K562 (cell line): ENCODE measurements around the gene INPP4B. TPM values are rescaled to one million over a fixed set of nuclear protein-coding genes. Genes with fewer than 3 reads are reported as not detected.

ENCODE experiments used
- ATAC-seq: fragments of 200-7000 bp; cut with Tn5 transposase; 3 replicates; pipeline ENCODE4 v1.9.1; 2020; ENCODE audit warnings: moderate library complexity
- BruUV-seq: library from RNA; stranded (reverse); fragments of 400-500 nt; replicated peaks from 2 replicates; lab custom pipeline; 2021; lab: Mats Ljungman, UMichigan
- CTCF ChIA-PET: fragments of 300-600 bp; formaldehyde crosslinking; extraction: SDS; loops from one replicate; lab custom pipeline; 2021; ENCODE audit warnings: low intra/inter-chr PET ratio; lab: Yijun Ruan, JAX
- POLR2A ChIA-PET: fragments of 300-600, 350-650 bp; sonication (Branson Sonifier 250); formaldehyde crosslinking; extraction: SDS; loops from one replicate; lab custom pipeline; 2021; ENCODE audit warnings: antibody characterized with exemption, inconsistent platforms; lab: Yijun Ruan, JAX
- DNase-seq, 4 experiments: peaks; one replicate each; pipeline versions ENCODE4 v3.0.0 to v3.0.0-alpha.2; 2011 to 2018; ENCODE audit warnings: low spot score in 3 of 4, mixed read lengths in 3 of 4; ENCODE audit errors: extremely low read depth in 1 of 4
- FAIRE-seq: peaks from 2 replicates; lab custom pipeline; 2011; peaks lifted over from hg19 to GRCh38; lab: Jason Lieb, UNC
- H2AFZ ChIP-seq: 2 replicates; pipeline ENCODE4 v1.6.0; 2011; ENCODE audit warnings: low read depth, low read length, control low read depth, inconsistent platforms
- H3K27ac ChIP-seq: fragments of 200-600 bp; 3 replicates; pipeline ENCODE4 v1.8.0; 2011; ENCODE audit warnings: low read depth, mild to moderate bottlenecking, control low read depth, inconsistent platforms, low read length, moderate library complexity, mixed read lengths; ENCODE audit errors: extremely low read depth
- H3K27me3 ChIP-seq, 2 experiments: fragments of 300-600 bp in 1 of 2; 2 replicates in 1 of 2; 3 replicates in 1 of 2; pipeline versions ENCODE4 v1.6.0 to v1.8.0; 2011; ENCODE audit warnings: inconsistent platforms in 2 of 2, low read length in 2 of 2, mild to moderate bottlenecking in 1 of 2, mixed read lengths in 1 of 2, moderate library complexity in 1 of 2; ENCODE audit not compliant: control insufficient read depth in 2 of 2, insufficient read depth in 2 of 2
- H3K36me3 ChIP-seq: fragments of 300-600 bp; 3 replicates; pipeline ENCODE4 v1.8.0; 2011; ENCODE audit warnings: mild to moderate bottlenecking, low read length, inconsistent platforms; ENCODE audit not compliant: control insufficient read depth, insufficient read depth
- H3K4me1 ChIP-seq, 2 experiments: fragments of 200-600 bp in 1 of 2; replicated peaks in 1 of 2; 2 replicates in 1 of 2; 3 replicates in 1 of 2; pipeline versions ENCODE4 v1.5.1 to v1.8.0; 2011; ENCODE audit warnings: inconsistent platforms in 2 of 2, low read length in 2 of 2, mild to moderate bottlenecking in 1 of 2, mixed read lengths in 1 of 2, moderate library complexity in 1 of 2; ENCODE audit not compliant: control insufficient read depth in 2 of 2, insufficient read depth in 2 of 2
- H3K4me2 ChIP-seq: 2 replicates; pipeline ENCODE4 v1.6.1; 2011; ENCODE audit warnings: low read length, control low read depth, inconsistent platforms, mixed read lengths; ENCODE audit not compliant: insufficient read depth
- H3K4me3 ChIP-seq: fragments of 200-600 bp; sonication (generic), shearing (Covaris generic); 2 replicates; pipeline ENCODE4 v1.5.1; 2016; ENCODE audit warnings: control low read depth, inconsistent platforms
- H3K79me2 ChIP-seq: fragments of 200-600 bp; 3 replicates; pipeline ENCODE4 v1.8.0; 2011; ENCODE audit warnings: low read length, inconsistent platforms; ENCODE audit not compliant: control insufficient read depth, insufficient read depth
- H3K9ac ChIP-seq, 2 experiments: 2 replicates each; pipeline versions ENCODE4 v1.6.0 to v1.6.1; 2011; ENCODE audit warnings: low read depth in 2 of 2, low read length in 2 of 2, control low read depth in 1 of 2, inconsistent platforms in 1 of 2, mild to moderate bottlenecking in 1 of 2, mixed read lengths in 1 of 2; ENCODE audit not compliant: insufficient read depth in 1 of 2
- H3K9me1 ChIP-seq: one replicate; pipeline ENCODE4 v1.6.0; 2011; ENCODE audit warnings: inconsistent platforms, mild to moderate bottlenecking, low read length, moderate library complexity; ENCODE audit not compliant: control insufficient read depth, insufficient read depth
- H3K9me3 ChIP-seq: replicated peaks from 2 replicates; pipeline ENCODE4 v1.5.1; 2011; ENCODE audit warnings: low read depth, low read length, inconsistent platforms; ENCODE audit not compliant: control insufficient read depth, insufficient read depth
- H4K20me1 ChIP-seq: replicated peaks from 2 replicates; pipeline ENCODE4 v1.6.1; 2011; ENCODE audit warnings: low read length, inconsistent platforms, mixed read lengths; ENCODE audit not compliant: control insufficient read depth, insufficient read depth
- BCOR ChIP-seq: fragments of 450-650 bp; IDR thresholded peaks from 2 replicates; pipeline ENCODE4 v1.6.1; 2016
- CBX1 ChIP-seq: sonication (generic); IDR thresholded peaks from 2 replicates; pipeline ENCODE4 v1.6.1; 2016; ENCODE audit warnings: antibody characterized with exemption, low read depth, mild to moderate bottlenecking
- HDAC3 ChIP-seq: fragments of 450-650 bp; IDR thresholded peaks from 2 replicates; pipeline ENCODE4 v1.6.1; 2018; ENCODE audit warnings: borderline replicate concordance, mild to moderate bottlenecking, moderate library complexity; ENCODE audit not compliant: partially characterized antibody
- POLR2G ChIP-seq: fragments of 200-400 bp; formaldehyde crosslinking; IDR thresholded peaks from 2 replicates; pipeline ENCODE4 v1.6.1; 2017; ENCODE audit warnings: low read depth, mild to moderate bottlenecking, antibody characterized with exemption, low read length, moderate library complexity
- SP1 ChIP-seq: sonication (generic); formaldehyde crosslinking; IDR thresholded peaks from 2 replicates; pipeline ENCODE4 v1.8.1; 2022; ENCODE audit warnings: mild to moderate bottlenecking, missing genetic modification reagents
- XRCC5 ChIP-seq: fragments of 200-400 bp; formaldehyde crosslinking; IDR thresholded peaks from 2 replicates; pipeline ENCODE4 v1.6.1; 2017; ENCODE audit warnings: low read depth, mild to moderate bottlenecking, low read length
- ZNF143 ChIP-seq: sonication (generic); formaldehyde crosslinking; IDR thresholded peaks from 2 replicates; pipeline ENCODE4 v1.9.0; 2022; ENCODE audit warnings: mild to moderate bottlenecking, missing genetic modification reagents
- ZNF436 ChIP-seq: fragments of 250-450, 450-650 bp; sonication (Bioruptor Pico); formaldehyde crosslinking; IDR thresholded peaks from 2 replicates; pipeline ENCODE4 v1.7.0; 2020; ENCODE audit warnings: mild to moderate bottlenecking
- WGBS: fragments of 100-300 bp; shearing (Covaris generic); methylation state at CpG from one replicate; pipeline ENCODE4 v1.1.6; 2016; ENCODE audit warnings: low coverage, mixed read lengths; ENCODE audit not compliant: insufficient coverage; ENCODE audit errors: missing lambda C conversion rate; 5-methylcytosine and 5-hydroxymethylcytosine counted together
- in situ Hi-C: fragments of 300-500 bp; cut with MboI; formaldehyde crosslinking; loops from 4 replicates; pipeline ENCODE4 v1.15.0; 2018; ENCODE audit warnings: inconsistent platforms, mixed read lengths
- intact Hi-C: fragments of 100-400 bp; cut with micrococcal nuclease; formaldehyde crosslinking; loops from 2 replicates; pipeline ENCODE4 v1.14.2; 2022
- polyA plus RNA-seq, 8 experiments: library from polyadenylated mRNA; depleted of rRNA in 4 of 8; stranded (reverse) in 5 of 8; unstranded in 3 of 8; fragments of >200 nt; fragmentation: Nextera tagmentation in 2 of 8; fragmentation: Illumina TruSeq in 1 of 8; extraction: Ambion mirVana in 2 of 8; extraction: Trizol in 1 of 8; gene quantifications; 2 replicates each; pipeline versions ENCODE4 v1.2.1 to v1.2.3, GENCODE V29; 2011 to 2014; ENCODE audit warnings: inconsistent platforms in 1 of 8, missing spikeins in 1 of 8
- total RNA-seq, 7 experiments: library from RNA; depleted of rRNA in 6 of 7; stranded (reverse); fragments of >200 nt in 6 of 7; fragmentation: Illumina TruSeq in 2 of 7; extraction: Trizol in 2 of 7; gene quantifications; 2 replicates each; pipeline versions ENCODE4 v1.2.1 to v1.2.3, GENCODE V29; 2011 to 2021; ENCODE audit warnings: low replicate concordance in 1 of 7
- TF ChIP-seq, protein P1 (sequence below): conservative IDR thresholded peaks from 2 replicates; pipeline ENCODE4 v1.6.1; 2011; ENCODE audit warnings: low read depth, mild to moderate bottlenecking, low read length; ENCODE audit not compliant: control insufficient read depth
- TF ChIP-seq, protein P2 (sequence below), 2 experiments: fragments of 250-450 bp in 1 of 2; fragments of 450-650 bp in 1 of 2; sonication (Bioruptor Pico) in 1 of 2; IDR thresholded peaks; 2 replicates each; pipeline versions ENCODE4 v1.6.1 to v1.8.0; 2016 to 2021; ENCODE audit warnings: mild to moderate bottlenecking in 2 of 2, moderate library complexity in 2 of 2, missing compliant biosample characterization in 1 of 2, missing genetic modification characterization in 1 of 2

Gene INPP4B
- total and polyA plus RNA-seq, 9 of the 15 experiments (the other 6 are each of a cell fraction or from before 2014, with no cell fraction given): 0.04 to 0.11 TPM; not detected in 7

DNA sequence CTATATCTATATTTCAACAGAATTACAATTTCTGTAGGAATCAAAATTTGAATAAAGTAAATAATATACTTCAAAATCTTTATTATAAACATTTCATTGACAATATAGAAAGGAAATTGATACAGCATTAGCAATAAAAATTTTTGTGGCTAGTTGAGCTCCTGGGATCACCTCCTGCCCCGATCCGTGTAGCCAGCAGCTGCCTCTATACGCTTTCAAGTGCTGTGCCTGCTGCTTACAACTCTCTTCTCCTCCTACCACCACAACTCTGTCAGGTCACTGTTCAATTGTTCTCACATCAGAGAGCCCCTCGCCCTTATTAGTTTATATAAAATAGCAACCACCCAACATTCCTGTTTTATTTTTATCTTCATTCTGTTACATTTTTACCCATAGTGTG, 27.6 kb downstream of the INPP4B start:
- ATAC-seq: no peak
- ChIA-PET CTCF (no interaction called here), POLR2A (no interaction called here)
- Histone ChIP-seq H3K79me2 (no peaks in the 10 kb centered on the region), H3K9me1 (no peaks in the 10 kb centered on the region), H3K9me3 (no peaks in the 10 kb centered on the region), H3K4me3 (no peak overlapping the region), H3K4me2 (no peak overlapping the region), H2AFZ (no peak overlapping the region), H3K4me1 (no peaks in the 10 kb centered on the region), H3K27ac (no peak overlapping the region), H3K36me3 (no peaks in the 10 kb centered on the region), H3K27me3 (no peaks in the 10 kb centered on the region), H3K9ac (no peak overlapping the region), H4K20me1 (no peaks in the 10 kb centered on the region)
- DNase-seq: no peak
- intact Hi-C loops (no loop called here), in situ Hi-C loops (no loop called here)
- FAIRE-seq: no peak
- no TSS peak for BruUV-seq
- 0% methylated on average over 4 of the region's 4 CpGs for whole genome bisulfite sequencing
- TF ChIP-seq ZNF143 (no peak), HDAC3 (no peak), SP1 (CRISPR knock-in tag) (no peak), ZNF436 (no peak), POLR2G (no peak), BCOR (no peak), CBX1 (no peak), XRCC5 (no peak)
- TF ChIP-seq, protein P1, sequence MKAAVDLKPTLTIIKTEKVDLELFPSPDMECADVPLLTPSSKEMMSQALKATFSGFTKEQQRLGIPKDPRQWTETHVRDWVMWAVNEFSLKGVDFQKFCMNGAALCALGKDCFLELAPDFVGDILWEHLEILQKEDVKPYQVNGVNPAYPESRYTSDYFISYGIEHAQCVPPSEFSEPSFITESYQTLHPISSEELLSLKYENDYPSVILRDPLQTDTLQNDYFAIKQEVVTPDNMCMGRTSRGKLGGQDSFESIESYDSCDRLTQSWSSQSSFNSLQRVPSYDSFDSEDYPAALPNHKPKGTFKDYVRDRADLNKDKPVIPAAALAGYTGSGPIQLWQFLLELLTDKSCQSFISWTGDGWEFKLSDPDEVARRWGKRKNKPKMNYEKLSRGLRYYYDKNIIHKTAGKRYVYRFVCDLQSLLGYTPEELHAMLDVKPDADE: no peak
- TF ChIP-seq, protein P2, sequence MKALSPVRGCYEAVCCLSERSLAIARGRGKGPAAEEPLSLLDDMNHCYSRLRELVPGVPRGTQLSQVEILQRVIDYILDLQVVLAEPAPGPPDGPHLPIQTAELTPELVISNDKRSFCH (CRISPR knock-in tag; IDR thresholded peaks at IDR 0.05): no peak
- TF ChIP-seq, protein P2 (tag; IDR thresholded peaks at IDR 0.05): no peak
